NCI-H128 (cell line): ENCODE measurements around the gene ANKRD23.

Experiments
- DNase-seq: peaks from one replicate; lab custom pipeline; 2025; ENCODE audit not compliant: unreplicated experiment; lab: John Stamatoyannopoulos, UW

Gene ANKRD23

DNA sequence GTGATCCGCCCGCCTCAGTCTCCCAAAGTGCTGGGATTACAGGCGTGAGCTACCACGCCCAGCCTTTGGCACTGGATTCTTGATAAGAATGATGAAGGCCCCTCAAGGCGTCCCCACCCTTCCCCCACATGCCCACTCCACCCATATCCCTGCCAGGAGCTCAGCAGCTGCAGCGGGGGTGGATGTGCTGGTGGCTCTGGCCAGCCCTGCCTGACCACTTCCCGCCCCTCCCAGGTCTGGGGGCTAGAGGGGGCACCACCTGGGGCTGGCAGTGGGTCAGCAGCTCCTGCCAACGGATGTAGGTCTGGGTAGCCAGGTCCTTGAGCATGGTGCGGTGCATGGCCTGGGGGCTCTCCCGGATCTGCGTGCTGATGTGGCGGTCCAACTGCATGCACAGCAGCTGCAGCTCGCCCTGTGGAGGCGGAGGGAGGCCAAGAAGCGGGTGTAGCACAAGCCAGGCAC is 33.8 kb upstream of the ANKRD23 start:
- no peak for DNase-seq

DNA sequence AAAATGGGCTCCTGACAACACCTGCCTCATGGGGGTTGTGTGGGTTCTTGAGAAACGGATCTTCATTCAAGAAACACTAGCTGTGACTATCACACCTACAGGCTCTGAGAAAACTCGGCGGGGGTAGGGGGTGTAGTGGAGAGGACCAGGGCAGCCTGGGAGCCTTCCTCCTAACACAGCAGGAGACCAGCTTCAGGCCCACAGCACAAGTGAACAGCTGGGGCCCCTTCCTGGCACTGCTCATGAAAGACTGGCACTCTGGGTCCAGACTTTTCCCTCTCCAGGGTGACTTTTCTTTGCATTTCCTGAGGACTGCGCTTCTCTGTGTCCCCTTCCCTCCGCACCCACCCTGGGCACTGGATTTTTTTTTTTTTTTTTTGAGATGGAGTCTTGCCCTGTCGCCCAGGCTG is 33.2 kb upstream of the ANKRD23 start:
- no peak for DNase-seq

DNA sequence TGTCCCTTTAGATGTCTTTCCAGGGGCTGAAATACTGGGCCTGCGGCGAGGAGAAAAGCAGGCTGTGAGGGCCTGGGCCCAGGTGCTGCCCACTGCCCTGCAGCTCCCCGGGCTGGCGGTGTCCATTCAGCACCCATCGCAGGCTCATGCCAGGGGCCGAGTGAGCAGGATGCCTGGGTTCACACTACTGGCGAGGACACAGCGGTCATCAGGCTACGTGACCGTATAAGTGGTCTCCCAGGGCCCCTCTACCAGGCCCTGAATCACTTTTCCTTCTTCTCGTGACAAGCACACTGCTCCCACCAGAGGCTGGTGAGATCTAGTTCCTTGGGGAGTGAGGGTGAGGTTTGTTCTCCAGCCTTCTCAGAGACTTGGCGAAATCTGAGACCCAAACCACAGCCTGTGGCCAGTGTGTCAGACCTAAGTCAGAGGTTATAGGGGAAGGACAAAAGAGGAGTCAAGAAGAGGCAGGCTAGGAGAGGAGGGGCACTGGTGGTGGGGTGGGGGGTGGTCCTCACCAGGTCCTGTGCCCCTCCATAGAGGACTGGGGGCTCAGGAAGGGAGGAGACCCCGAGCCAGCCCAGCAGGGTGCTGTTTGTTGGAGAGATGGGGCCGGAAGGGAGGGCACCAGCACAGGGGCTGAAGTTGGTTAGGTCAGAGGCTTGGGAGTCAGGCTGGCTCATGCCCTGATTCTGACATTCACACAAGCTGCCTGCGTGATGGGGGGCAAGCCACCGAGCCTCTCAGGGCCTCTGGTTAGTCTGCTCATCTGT is 32.6 kb upstream of the ANKRD23 start:
- DNase-seq: no peak

DNA sequence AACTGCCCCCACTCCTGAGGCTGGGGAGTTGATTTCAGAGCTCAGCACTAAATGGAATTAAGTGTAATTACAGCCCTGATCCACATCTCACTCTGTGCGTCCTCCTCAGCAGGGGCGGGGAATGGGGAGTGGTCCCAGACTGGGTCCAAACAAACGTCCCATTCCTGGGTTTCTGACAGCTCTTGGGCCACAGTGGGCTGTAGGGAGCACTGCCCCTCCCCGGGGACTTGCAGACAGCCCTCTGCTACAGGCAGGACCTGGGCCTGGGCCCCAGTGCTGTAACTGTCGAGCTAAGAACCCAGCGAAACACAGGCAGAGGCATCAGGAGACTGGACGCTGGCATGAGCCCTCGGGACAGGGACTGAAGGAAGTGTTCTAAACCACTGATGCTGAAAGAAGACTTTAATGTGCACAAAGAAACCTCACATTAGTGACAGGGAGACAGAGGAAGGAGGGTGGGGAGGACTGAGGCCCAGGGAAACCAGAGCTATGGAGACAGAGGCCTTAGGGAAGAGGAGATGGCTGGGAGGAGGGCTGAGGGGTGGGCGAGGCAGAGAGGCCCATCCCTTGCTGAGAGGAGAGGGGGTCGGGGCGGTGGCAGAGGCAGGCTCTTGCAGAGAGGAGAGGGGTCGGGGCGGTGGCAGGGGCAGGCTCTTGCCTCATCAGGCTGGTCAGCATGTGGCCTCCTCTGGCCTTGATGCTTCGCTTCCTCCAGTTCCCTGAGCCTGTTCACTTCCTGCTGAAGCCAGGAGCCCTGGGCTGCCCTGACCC is 31.9 kb upstream of the ANKRD23 start:
- no peak for DNase-seq

DNA sequence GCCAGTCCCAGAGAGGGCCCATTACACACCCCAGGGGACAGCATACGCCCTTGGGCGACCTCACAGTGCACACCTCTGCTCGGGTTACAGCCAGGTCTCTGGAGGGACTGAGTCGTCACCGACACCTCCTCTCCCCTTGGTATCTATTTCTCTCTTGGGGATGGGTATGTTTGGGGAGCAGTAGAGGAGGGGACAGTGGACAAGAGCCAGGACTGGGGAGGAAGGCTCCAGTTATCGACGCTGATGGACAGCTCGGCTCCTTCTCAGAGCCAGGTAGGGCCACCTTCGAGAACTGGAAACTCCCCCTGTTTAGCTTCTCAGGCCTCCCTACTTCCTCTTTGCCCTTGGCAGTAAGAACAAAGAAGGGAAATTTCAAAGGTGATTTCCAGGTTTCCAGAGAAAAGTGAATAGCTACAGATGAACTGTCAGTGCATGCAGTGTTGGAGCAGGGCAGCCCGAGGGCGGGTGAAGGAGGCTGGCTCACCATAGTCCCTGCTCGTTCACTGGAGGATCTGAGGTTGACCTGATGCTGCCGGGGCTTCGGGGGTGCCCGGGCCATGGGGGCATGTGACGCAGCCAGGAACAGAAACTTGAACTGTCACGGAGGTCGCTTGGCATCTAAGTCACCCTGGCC is 30.5 kb upstream of the ANKRD23 start:
- no peak for DNase-seq

DNA sequence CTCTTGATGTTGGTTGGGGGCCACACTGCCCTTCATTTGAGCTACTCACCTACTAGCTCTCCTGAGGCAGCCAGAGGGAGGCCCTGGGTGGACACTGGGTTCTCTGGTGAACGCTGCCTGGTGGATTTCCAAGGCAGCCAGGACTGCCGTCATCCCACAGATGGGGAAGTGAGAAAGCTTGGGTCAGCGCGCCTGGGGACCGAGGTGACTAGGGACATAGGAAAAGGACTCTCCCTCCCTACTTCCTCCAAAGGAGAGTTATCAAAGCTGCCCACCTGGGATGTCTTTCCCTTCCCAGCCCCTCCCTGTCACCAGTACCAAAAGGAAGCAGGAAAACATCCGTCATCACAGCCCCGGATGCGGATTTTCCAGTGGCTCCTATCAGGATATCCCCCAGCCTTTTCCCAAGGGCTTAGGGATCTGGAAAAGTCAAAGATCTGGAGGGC is 29.9 kb upstream of the ANKRD23 start:
- no peak for DNase-seq

DNA sequence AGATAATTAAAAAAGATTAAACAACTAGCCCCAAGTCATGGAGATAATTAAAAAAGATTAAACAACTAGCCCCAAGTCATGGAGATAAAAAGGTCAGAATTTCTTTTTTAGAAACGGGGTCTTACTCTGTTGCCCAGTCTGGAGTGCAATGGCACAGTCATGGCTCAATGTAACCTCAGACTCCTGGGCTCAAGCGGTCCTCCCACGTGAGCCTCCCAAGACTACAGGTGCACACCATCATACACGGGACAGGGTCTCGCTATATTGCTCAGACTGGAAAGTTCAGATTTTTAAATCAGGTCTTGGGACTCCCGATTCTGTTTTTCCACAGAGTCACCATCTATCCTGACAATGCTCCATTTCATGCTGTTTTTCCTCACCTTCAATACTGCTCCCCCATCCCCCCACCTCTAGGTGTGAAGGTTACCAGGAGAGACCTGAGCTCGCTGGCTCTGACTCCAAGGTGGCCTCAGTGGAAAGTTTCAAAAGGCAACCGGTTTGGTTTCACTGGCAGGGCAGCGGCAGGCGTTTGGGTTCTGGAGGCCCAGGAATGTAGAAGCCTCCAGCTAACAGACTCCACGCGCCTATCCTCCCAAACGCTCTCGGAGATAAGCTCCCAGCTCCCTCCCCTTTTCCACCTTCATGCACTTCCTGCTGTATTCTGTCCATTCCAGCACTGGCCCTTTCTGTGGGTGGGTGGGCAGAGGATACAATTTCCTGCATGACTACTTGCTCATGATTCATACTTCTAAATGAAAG is 28.9 kb upstream of the ANKRD23 start:
- DNase-seq: no peak

DNA sequence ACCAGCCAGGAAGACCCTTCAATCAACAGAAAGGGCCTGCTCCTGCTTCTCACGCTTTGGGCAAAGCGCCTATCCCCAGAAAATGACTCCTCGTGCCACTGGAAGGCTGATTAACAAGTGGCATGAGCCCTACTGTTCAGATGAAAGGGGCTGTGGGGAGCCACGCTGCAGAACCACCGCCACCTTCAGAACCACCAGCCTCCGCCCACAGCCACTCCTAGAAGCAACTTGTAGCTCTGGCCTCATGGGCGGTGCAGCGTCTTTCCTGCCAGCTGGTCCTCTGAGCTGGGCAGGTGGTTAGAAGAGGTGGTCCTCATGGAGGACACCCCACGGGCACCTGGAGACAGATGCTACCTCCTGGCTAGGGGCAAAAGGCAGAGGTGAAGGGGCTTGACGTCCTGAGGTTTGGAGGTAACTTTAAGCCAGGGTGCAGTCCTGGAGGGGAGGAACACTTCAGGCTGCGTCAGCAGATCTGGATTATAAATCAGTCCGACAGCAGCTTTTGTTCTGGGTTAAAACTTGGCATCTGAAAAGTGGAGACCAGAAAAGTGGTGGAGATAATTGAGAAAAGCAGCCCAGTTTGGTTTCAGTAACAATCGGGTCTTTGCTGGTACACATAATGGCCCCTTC is 26.9 kb upstream of the ANKRD23 start:
- no peak for DNase-seq

DNA sequence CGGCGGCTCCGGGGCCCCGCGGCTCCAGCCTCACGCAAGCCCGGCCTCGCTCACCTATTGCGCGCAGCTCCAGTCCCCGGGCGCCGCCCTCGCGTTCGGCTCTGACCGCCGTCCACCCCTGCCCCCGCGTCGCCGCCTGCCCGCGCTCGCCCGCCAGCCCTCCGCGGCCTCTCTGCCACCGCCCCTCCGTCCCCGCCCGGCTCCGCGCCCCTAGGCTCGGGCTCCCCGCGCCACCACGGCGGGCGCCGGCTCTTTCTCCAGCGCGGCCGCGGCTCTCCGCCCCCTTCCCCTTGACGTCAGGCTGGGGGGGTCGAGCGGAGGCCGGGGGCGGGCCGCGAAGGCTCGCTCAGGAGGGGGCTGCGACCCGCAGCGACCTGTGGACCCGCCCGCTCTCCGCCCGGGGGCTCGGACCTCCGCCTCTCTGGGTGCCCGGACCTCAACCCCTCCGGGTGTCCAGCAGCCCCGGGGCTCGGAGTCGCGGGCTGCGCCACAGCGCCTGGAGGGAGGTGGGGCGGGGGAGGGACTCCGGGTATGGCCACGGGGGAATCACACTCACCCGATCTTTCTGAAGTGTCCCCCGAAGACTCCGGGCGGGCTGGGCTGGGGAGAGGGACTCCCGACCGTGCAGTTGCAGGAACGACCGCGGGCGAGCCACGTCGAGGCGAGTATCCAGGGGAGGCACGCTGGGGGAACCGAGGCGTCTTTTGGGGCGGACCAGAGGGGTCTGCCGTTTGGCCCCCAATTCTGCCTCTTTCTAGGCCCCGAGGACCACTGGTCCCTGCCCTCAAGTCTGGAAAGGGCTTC is 26.2 kb upstream of the ANKRD23 start, which contains the start of gene SEMA4C:
SEMA4C (minus strand) TSS at position 259 of the 804 bp plus-strand sequence. CDS start 2,194 bp downstream, outside the sequence.
- no peak for DNase-seq

DNA sequence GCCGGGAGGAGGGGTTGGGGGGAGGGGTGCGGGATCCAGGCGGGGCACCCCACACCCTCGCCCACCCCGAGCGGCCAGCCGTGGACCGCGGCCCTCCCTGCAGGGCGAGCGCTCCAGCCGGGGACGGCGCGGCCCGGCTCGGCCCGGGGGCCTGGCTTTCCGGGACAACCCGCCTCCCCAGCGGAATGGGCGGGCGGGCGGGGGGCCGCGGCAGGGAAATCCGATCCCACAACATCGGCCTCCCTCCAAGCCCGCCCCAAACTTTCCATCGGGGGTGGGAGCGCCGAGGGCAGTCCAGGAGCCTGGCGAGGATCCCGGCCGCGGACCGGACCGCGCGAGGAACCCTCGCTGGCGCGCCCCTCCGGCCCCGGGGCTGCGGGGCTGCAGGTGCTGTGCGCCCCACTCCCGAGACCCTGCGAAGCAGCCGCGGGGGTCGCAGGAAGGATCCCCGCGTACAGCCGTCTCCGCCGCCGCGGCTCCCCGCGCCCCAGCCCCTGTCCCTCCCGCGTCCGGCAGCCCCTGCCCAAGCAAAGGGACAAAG is 25.5 kb upstream of the ANKRD23 start:
- DNase-seq: no peak

DNA sequence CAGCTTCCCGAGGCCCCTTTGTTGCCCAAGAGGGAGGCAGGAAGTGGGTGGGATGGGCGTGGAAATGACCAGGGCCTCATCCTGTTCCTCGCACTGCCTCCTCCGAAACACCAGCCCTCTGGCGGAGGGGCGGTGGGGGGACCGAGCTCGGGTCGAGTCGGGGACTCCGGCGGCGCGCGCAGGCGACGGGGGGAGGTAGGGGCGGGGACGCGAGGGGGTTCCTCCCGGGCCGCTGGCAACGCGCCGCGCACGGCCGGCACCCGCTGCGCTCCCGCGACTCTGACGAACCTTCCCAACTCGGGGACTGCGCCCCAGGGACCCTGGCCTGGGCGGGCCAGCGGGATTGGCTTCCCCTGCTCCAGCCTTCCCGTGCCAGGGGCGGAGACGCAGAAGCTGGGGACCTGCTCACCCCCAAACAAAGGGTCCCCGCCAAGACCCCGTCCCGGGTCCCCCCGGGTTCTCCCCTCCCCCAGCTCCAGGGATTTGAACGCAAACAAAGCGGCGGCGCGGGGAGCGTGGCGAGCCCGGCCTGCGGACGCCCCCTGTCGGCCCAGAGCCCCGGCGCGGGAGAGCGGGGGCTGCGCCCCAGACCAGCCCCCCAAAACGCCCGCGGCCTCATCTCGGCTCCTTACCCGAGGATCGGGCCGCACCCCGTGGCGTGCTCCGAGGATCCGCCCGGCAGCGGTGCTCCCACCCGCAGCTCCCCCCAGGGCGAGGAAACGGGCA is 24.9 kb upstream of the ANKRD23 start:
- DNase-seq: peak; percentile 56

DNA sequence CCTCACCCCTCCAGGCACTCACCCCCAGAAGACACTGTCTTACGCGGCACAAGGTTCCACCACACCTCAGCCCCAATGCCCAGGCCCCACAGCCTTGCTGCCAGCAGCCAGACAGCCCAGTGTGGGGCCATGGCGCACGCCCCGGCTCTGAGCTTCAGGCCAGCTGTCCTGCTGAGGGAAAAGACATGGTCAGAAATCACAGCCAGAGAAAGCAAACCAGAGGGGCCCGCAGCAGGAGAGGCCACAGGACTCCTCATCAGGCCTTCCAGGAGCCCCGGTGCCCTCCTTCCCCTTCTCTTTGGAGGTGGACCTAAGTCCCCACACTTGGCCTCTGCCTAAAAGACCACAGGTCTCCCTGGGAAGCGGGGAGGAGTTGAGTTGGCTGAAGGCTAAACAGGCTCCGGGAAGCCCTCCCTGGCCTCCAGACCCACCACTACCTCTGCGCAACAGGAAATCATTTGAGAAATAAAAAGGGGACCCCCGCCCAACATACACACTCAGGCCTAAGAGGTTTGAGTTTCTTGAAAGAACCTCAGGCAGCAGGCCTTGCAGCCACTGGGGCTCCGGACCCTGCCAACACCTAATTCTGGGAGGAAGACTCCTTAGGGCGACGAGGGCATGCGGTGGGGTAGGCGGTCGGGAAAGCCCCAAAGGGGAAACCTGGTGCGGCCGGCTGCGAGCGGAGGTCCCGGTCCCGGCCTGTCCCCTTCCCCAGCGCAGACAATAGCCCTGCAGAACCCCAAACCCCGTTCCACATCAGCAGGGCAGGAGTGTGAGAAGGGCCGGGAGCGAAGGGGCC is 24.1 kb upstream of the ANKRD23 start:
- no peak for DNase-seq

DNA sequence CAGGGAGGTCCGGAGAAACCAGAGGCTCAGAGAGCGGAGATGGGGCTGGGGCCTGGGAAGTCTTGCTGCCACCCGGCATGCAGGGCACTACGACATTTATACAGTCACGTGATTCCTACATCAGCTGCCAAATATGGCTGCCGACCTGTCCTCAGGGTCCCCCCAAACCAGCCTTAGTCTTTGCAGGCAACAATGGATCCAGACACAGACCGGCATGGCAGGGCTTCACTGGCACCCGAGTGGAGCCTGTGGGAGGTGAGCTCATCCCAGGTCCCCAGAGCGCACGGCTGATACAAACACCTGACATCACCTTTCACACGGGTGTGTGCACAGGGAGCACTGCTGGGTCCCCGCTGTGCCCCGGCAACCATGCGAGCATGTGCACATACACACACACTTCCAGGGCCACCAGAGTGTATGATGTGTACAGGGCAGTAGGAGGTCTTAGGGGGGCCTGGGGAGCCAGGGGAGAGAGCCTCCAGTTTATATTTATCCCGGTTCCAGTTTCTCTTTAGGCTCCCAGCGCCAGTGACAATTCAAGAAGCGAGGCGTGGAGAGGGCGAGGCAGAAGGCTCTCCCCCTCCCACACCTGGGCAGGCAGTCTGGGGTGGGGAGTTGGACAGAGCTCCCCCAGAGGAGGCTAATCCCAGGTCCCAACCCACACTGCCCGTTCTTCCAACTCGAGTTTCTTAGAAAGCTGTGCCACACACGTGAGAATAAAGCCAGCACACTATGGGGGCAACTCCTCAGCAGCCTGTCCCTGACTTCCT is 23.4 kb upstream of the ANKRD23 start:
- DNase-seq: no peak

DNA sequence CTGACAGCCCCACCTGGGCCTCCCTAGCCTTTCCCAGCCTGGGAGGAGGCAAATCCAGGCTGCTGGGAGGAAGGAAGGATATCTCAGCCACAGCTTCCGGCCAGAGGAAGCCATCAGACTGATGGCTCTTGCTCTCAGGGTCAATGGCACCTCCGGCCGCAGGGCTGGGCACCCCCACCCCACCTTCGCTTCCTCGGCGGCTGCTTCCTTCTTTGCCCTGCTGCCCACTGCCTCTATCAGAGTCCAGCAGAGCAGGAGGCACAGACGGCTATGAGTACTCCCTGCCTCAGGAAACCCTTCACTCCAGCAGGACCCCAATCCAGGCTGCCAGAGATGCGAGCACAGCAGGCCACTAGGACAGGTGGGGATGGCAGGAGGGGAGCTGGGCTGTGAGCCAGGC is 22.8 kb upstream of the ANKRD23 start:
- DNase-seq: no peak

DNA sequence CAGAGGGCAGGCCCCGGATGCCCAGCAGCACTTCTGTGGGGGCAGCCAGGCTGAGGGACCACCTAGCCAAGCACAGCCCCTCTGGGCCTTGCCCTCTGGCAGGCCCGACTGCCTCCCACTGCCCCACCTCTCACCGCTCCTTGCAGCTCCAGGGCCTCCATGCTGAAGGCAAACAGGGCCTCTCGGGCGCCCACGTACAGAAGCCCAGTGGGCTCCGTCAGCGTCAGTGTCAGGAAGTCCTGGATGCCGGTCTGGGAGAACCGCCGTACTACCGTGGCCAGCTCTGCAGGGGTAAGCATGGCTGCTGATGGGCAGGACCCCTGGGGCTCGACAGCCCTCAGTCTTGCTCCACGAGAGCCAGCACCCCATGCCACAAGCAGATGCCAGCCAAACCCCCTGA is 22.3 kb upstream of the ANKRD23 start:
- DNase-seq: no peak

DNA sequence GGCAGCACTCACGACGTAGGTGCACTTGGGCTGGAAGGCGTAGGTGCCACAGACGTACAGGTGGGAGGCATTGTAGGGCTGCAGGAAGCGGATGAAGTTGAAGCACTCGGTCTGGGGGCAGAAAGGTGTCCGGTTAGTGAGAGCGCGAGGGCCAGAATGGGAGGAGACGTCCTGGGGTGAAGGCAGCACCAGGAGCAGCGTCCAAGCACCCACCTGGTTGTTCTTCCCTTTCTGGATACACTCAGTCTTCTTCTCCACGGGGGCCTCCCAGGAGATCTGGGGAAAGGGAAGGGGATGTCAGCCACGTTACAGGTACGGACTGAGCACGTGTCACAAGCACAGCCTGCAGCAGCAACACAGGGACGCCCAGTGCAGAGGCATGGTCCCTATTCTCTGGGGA is 21.8 kb upstream of the ANKRD23 start:
- DNase-seq: no peak
